ENCODE data around the gene RUNX1. TPM values are rescaled to one million over a fixed set of nuclear protein-coding genes. Genes with fewer than 3 reads are reported as not detected.

Gene RUNX1
- total and polyA plus RNA-seq, 10 donors: 4.8 to 70.0 (median 43.6) TPM

GRCh38 chr21:35006771-35007170 is 42.3 kb downstream of the RUNX1 start:
- intact Hi-C loops (cut with DNase I; ENCODE audit: low total_unique reads): no loop called here
- DNase-seq: no peak
- H3K4me3 ChIP-seq: no peak overlapping the region
- WGBS, 5 donors: 81 to 87% (median 83%) methylated on average over 3 of the region's 3 CpGs
- H3K9me3 ChIP-seq: no peaks in the 10 kb centered on the region
- peaks cover 0 to 67% (median 12%) of the 10 kb centered on the region in 6 donors for H3K4me1 ChIP-seq
- H3K27me3 ChIP-seq (replicated peaks in 1 of 7): no peaks in the 10 kb centered on the region
- TF ChIP-seq POLR2A (IDR thresholded peaks at IDR 0.05) (no peak), CTCF (IDR thresholded peaks at IDR 0.05 in 8 of 11, conservative IDR thresholded peaks at IDR 0.05 in 3 of 11) (no peak), POLR2AphosphoS5 (IDR thresholded peaks at IDR 0.05) (no peak)
- peaks cover 0 to 11% (median 0%) of the 10 kb centered on the region in 6 donors for H3K36me3 ChIP-seq
- no peak overlapping the region for H3K27ac ChIP-seq

GRCh38 chr21:35006248-35006647 is 42.9 kb downstream of the RUNX1 start:
- H3K4me1 ChIP-seq: peaks cover 0 to 62% (median 11%) of the 10 kb centered on the region in 6 donors
- peaks cover 0 to 11% (median 0%) of the 10 kb centered on the region in 6 donors for H3K36me3 ChIP-seq
- no peak overlapping the region for H3K27ac ChIP-seq
- no peak overlapping the region for H3K4me3 ChIP-seq
- intact Hi-C loops (cut with DNase I; ENCODE audit: low total_unique reads): no loop called here
- no peaks in the 10 kb centered on the region for H3K27me3 ChIP-seq (replicated peaks in 1 of 7)
- no peak for DNase-seq
- H3K9me3 ChIP-seq: no peaks in the 10 kb centered on the region
- 87 to 96% (median 90%) methylated on average over 3 of the region's 3 CpGs for WGBS, 5 donors
- TF ChIP-seq CTCF (IDR thresholded peaks at IDR 0.05 in 8 of 11, conservative IDR thresholded peaks at IDR 0.05 in 3 of 11) (no peak), POLR2AphosphoS5 (IDR thresholded peaks at IDR 0.05) (no peak), POLR2A (IDR thresholded peaks at IDR 0.05) (no peak)

- H3K4me1 ChIP-seq: peaks cover 0 to 56% (median 11%) of the 10 kb centered on the region in 6 donors
- H3K4me3 ChIP-seq: no peak overlapping the region
- TF ChIP-seq POLR2AphosphoS5 (IDR thresholded peaks at IDR 0.05) (no peak), POLR2A (IDR thresholded peaks at IDR 0.05) (no peak), CTCF (IDR thresholded peaks at IDR 0.05 in 8 of 11, conservative IDR thresholded peaks at IDR 0.05 in 3 of 11) (no peak)
- intact Hi-C loops (cut with DNase I; ENCODE audit: low total_unique reads): no loop called here
- H3K27ac ChIP-seq: no peak overlapping the region
- no peaks in the 10 kb centered on the region for H3K9me3 ChIP-seq
- DNase-seq: no peak
- peaks cover 0 to 11% (median 0%) of the 10 kb centered on the region in 6 donors for H3K36me3 ChIP-seq
- H3K27me3 ChIP-seq (replicated peaks in 1 of 7): no peaks in the 10 kb centered on the region
- WGBS, 5 donors: 90 to 95% (median 92%) methylated on average over 6 of the region's 6 CpGs
Measured at GRCh38 chr21:35005560-35006224, 43.4 kb downstream of the RUNX1 start.

GRCh38 chr21:35005077-35005476 is 44.0 kb downstream of the RUNX1 start:
- Histone ChIP-seq H3K27ac (no peak overlapping the region), H3K9me3 (no peaks in the 10 kb centered on the region), H3K4me3 (no peak overlapping the region), H3K36me3 (peaks cover 0 to 11% (median 0%) of the 10 kb centered on the region in 6 donors), H3K27me3 (replicated peaks in 1 of 7) (no peaks in the 10 kb centered on the region), H3K4me1 (peaks cover 0 to 55% (median 11%) of the 10 kb centered on the region in 6 donors)
- intact Hi-C loops (cut with DNase I; ENCODE audit: low total_unique reads): no loop called here
- TF ChIP-seq CTCF (IDR thresholded peaks at IDR 0.05 in 8 of 11, conservative IDR thresholded peaks at IDR 0.05 in 3 of 11): no peak
- TF ChIP-seq POLR2A (IDR thresholded peaks at IDR 0.05): no peak
- TF ChIP-seq POLR2AphosphoS5 (IDR thresholded peaks at IDR 0.05): no peak
- no peak for DNase-seq
- WGBS, 5 donors: 62 to 71% (median 66%) methylated on average over 2 of the region's 2 CpGs

Data from spleen (tissue), 11 donors.